Neural progenitor cell (in vitro differentiated cells): ENCODE data around the gene DHRS2.

ENCODE experiments used
- CTCF ChIP-seq: fragments of 200-600 bp; sonication (generic); IDR thresholded peaks from 2 replicates; pipeline ENCODE4 v1.5.1; 2017; ENCODE audit warnings: antibody characterized with exemption, mild to moderate bottlenecking
- EZH2 ChIP-seq: fragments of 200-600 bp; sonication (generic); IDR thresholded peaks from 2 replicates; pipeline ENCODE4 v1.6.1; 2017; ENCODE audit warnings: antibody characterized with exemption, mild to moderate bottlenecking, moderate library complexity
- EZH2phosphoT487 ChIP-seq: fragments of 200-600 bp; sonication (generic); IDR thresholded peaks from 2 replicates; pipeline ENCODE4 v1.6.1; 2017; ENCODE audit warnings: antibody characterized with exemption

GRCh38 chr14:23672200-23672599 is 36.0 kb downstream of the DHRS2 start:
- no peak for TF ChIP-seq CTCF
- TF ChIP-seq EZH2, result no peak
- no peak for TF ChIP-seq EZH2phosphoT487
